Thoracic aorta (tissue), 2 donors: ENCODE results near the gene ARHGAP18. TPM values are rescaled to one million over a fixed set of nuclear protein-coding genes. Genes with fewer than 3 reads are reported as not detected.

Experiments used
- ATAC-seq: fragments of 150-250 bp; one replicate; pipeline ENCODE4 v1.8.0; 2017; ENCODE audit warnings: low read depth; ENCODE audit not compliant: insufficient number of reproducible peaks, low FRiP score
- DNase-seq: peaks from one replicate; pipeline ENCODE4 v3.0.0-alpha.2; 2020; ENCODE audit warnings: low spot score
- H3K27ac ChIP-seq, 2 donors: fragments of 200-600 bp; sonication (generic); 1 replicate in 1 of 2; 2 replicates in 1 of 2; pipeline ENCODE4 v1.5.1; 2016; ENCODE audit warnings: mild to moderate bottlenecking in 2 of 2, moderate library complexity in 2 of 2
- H3K27me3 ChIP-seq: fragments of 200-600 bp; sonication (generic); replicated peaks from 2 replicates; pipeline ENCODE4 v1.6.0; 2016; ENCODE audit warnings: mild to moderate bottlenecking; ENCODE audit not compliant: insufficient read depth
- H3K36me3 ChIP-seq: fragments of 200-600 bp; sonication (generic); one replicate; pipeline ENCODE4 v1.5.1; 2016
- H3K4me1 ChIP-seq, 2 donors: fragments of 200-600 bp; sonication (generic); 1 replicate in 1 of 2; 2 replicates in 1 of 2; pipeline versions ENCODE4 v1.5.1 to v1.6.0; 2016; ENCODE audit warnings: low read depth in 2 of 2, mild to moderate bottlenecking in 1 of 2; ENCODE audit not compliant: control insufficient read depth in 1 of 2
- H3K4me3 ChIP-seq: fragments of 200-600 bp; sonication (generic); 2 replicates; pipeline ENCODE4 v1.5.1; 2016; ENCODE audit warnings: mild to moderate bottlenecking
- H3K9me3 ChIP-seq: fragments of 200-600 bp; sonication (generic); 2 replicates; pipeline ENCODE4 v1.5.1; 2016
- total RNA-seq, 2 donors: library from RNA; depleted of rRNA; stranded (reverse); fragments of >200 nt; gene quantifications; one replicate each; pipeline versions ENCODE4 v1.1.0 to v1.2.3, GENCODE V29; 2016
- TF ChIP-seq, protein P1 (sequence below): fragments of 200-600 bp; sonication (generic); IDR thresholded peaks from one replicate; pipeline ENCODE4 v1.5.1; 2019; ENCODE audit warnings: antibody characterized with exemption

ARHGAP18 gene
- total RNA-seq, 2 donors from 2014 or later: 24.8 to 37.0 TPM

- H3K9me3 ChIP-seq: no peaks in the 10 kb centered on the region
- DNase-seq (no peak), ATAC-seq (no peak)
- peaks cover 36 to 51% of the 10 kb centered on the region in 2 donors for H3K4me1 ChIP-seq
- H3K36me3 ChIP-seq: no peaks in the 10 kb centered on the region
- no peak overlapping the region for H3K27ac ChIP-seq
- TF ChIP-seq, protein P1, sequence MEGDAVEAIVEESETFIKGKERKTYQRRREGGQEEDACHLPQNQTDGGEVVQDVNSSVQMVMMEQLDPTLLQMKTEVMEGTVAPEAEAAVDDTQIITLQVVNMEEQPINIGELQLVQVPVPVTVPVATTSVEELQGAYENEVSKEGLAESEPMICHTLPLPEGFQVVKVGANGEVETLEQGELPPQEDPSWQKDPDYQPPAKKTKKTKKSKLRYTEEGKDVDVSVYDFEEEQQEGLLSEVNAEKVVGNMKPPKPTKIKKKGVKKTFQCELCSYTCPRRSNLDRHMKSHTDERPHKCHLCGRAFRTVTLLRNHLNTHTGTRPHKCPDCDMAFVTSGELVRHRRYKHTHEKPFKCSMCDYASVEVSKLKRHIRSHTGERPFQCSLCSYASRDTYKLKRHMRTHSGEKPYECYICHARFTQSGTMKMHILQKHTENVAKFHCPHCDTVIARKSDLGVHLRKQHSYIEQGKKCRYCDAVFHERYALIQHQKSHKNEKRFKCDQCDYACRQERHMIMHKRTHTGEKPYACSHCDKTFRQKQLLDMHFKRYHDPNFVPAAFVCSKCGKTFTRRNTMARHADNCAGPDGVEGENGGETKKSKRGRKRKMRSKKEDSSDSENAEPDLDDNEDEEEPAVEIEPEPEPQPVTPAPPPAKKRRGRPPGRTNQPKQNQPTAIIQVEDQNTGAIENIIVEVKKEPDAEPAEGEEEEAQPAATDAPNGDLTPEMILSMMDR: no peak
- H3K4me3 ChIP-seq: no peak overlapping the region
- no peaks in the 10 kb centered on the region for H3K27me3 ChIP-seq
These were observed 34.1 kb downstream of the ARHGAP18 start for GRCh38 chr6:129675669-129676472.

GRCh38 chr6:129673748-129674147 lies 36.2 kb downstream of the ARHGAP18 start:
- H3K4me1 ChIP-seq: peaks cover 27 to 31% of the 10 kb centered on the region in 2 donors
- DNase-seq: no peak
- no peak for ATAC-seq
- H3K9me3 ChIP-seq: no peaks in the 10 kb centered on the region
- H3K27me3 ChIP-seq: no peaks in the 10 kb centered on the region
- TF ChIP-seq, protein P1: no peak
- H3K4me3 ChIP-seq: no peak overlapping the region
- H3K36me3 ChIP-seq: no peaks in the 10 kb centered on the region
- peak overlapping the region in 1 of 2 donors; percentile 39 for H3K27ac ChIP-seq

DNA sequence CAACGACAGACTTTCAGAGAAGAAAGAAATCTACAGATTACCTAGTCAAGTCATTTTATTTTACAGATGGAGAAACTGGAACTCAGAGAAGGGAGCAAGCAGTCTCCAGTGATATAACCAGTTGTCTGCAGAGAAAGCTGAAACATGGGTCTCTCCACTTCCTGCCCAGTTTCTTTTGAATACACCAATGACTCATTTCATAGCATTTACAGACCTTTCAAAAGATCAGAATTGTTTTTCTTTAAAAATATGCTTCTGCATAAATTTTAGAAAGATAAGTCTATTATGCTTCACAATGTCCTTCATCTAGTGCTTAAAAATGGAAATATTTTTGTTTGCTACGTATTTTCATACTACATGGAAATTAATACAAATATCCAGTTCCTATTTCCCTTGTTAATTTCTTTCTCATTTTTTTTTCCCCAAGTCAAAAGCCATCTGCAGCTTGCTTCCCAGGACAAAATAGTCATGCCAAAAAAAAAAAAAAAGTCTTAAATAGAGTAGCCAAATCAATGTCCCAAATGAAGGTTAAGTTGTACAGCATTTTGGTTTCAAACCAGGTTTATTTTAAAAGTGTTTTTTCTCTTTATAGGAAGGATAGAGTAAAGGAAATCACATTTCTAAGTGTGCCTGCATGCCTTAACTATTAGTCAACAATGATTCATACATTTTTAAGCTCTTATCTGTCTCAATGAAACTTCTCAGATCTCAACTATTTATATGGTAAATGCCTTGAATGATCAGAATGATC lies 36.9 kb downstream of the ARHGAP18 start:
- no peak for ATAC-seq
- Histone ChIP-seq H3K9me3 (no peaks in the 10 kb centered on the region), H3K4me1 (peaks cover 22 to 24% of the 10 kb centered on the region in 2 donors), H3K27ac (peak overlapping the region; percentile 31 to 39), H3K27me3 (no peaks in the 10 kb centered on the region), H3K36me3 (no peaks in the 10 kb centered on the region), H3K4me3 (peak overlapping the region; percentile 4)
- DNase-seq: no peak
- TF ChIP-seq, protein P1: no peak

DNA sequence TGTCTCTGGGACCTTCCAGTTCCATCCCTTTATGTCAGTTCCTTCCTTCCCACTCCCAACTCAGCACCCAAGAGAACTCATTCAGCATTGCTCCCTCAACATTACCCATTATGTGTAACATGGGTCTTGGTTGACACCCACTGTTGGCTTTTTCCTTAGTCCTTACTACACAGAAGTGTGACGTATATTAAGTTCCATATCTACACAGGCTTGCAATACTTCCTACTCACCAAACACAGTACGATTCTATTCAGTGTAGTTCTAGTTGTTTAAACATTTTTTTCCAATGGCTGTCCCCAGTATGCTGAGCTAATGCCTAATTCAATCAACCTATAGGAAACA lies 37.7 kb downstream of the ARHGAP18 start:
- DNase-seq (no peak), ATAC-seq (no peak)
- Histone ChIP-seq H3K4me1 (peaks cover 17 to 23% of the 10 kb centered on the region in 2 donors), H3K27ac (peak overlapping the region; percentile 31 to 39), H3K4me3 (no peak overlapping the region), H3K9me3 (no peaks in the 10 kb centered on the region), H3K27me3 (no peaks in the 10 kb centered on the region), H3K36me3 (no peaks in the 10 kb centered on the region)
- TF ChIP-seq, protein P1: no peak
